RWPE1 (cell line): ENCODE data around the gene MUSTN1.

Experiments
- CTCF ChIA-PET: fragments of 350-600 bp; sonication (Branson Sonifier 250); formaldehyde crosslinking; extraction: SDS; loops from one replicate; lab custom pipeline; 2021; lab: Yijun Ruan, JAX
- POLR2A ChIA-PET: fragments of 400-600 bp; formaldehyde crosslinking; extraction: SDS; loops from one replicate; lab custom pipeline; 2020; ENCODE audit warnings: antibody characterized with exemption; ENCODE audit not compliant: low non-redundant PET; lab: Yijun Ruan, JAX
- DNase-seq: peaks from one replicate; pipeline ENCODE4 v3.0.0; 2012; ENCODE audit warnings: low spot score
- H3K27ac ChIP-seq: fragments of 450-650 bp; 2 replicates; pipeline ENCODE4 v1.5.1; 2017
- TF ChIP-seq, protein P1 (sequence below): fragments of 450-650 bp; conservative IDR thresholded peaks from 2 replicates; pipeline ENCODE4 v1.5.1; 2017; ENCODE audit warnings: low read depth, mild to moderate bottlenecking

Gene MUSTN1

DNA sequence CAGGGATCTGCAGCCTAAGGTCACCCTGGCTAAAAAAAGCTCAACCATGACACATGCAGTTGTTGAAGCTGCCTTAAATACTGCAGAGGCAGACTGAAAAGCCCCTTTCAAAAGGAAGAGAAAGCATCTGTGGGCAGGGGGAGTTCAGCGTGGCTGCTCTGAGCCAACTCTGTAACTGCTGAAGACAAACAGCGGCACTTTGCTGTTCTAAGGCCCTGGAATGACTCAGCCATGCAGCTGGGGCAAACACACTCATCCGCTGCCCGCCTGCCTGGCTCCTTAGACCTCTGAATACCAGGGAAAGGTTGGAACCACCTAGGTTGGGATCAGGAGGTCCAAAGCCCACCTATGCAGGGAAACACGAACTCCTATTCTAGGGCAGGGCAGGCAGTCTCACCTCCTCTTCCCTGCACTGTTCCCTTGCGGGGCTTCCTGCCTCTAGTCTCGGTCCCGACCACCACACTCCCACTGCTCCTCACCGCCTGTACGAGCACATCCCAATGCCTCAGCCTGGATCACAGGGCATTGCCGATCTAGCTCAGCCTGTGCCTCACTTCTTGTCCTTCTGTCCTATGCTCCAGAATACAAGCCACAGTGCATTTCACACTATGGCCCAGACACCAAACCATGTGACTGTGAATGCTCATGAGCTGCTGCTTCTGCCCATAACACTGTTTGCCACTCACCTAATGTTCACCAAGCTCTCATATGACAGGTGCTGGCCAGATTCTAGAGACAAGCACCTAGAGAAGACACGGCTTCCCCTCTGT, 6.6 kb upstream of the MUSTN1 start:
- no peak for DNase-seq
- TF ChIP-seq, protein P1, sequence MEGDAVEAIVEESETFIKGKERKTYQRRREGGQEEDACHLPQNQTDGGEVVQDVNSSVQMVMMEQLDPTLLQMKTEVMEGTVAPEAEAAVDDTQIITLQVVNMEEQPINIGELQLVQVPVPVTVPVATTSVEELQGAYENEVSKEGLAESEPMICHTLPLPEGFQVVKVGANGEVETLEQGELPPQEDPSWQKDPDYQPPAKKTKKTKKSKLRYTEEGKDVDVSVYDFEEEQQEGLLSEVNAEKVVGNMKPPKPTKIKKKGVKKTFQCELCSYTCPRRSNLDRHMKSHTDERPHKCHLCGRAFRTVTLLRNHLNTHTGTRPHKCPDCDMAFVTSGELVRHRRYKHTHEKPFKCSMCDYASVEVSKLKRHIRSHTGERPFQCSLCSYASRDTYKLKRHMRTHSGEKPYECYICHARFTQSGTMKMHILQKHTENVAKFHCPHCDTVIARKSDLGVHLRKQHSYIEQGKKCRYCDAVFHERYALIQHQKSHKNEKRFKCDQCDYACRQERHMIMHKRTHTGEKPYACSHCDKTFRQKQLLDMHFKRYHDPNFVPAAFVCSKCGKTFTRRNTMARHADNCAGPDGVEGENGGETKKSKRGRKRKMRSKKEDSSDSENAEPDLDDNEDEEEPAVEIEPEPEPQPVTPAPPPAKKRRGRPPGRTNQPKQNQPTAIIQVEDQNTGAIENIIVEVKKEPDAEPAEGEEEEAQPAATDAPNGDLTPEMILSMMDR = no peak
- POLR2A ChIA-PET = no interaction called here
- CTCF ChIA-PET = interaction anchor here (0.7 kb wide), 1 partner anchor 126 kb away, joined by 5 read pairs; no protein-coding TSS in a partner anchor
- H3K27ac ChIP-seq = no peak overlapping the region

DNA sequence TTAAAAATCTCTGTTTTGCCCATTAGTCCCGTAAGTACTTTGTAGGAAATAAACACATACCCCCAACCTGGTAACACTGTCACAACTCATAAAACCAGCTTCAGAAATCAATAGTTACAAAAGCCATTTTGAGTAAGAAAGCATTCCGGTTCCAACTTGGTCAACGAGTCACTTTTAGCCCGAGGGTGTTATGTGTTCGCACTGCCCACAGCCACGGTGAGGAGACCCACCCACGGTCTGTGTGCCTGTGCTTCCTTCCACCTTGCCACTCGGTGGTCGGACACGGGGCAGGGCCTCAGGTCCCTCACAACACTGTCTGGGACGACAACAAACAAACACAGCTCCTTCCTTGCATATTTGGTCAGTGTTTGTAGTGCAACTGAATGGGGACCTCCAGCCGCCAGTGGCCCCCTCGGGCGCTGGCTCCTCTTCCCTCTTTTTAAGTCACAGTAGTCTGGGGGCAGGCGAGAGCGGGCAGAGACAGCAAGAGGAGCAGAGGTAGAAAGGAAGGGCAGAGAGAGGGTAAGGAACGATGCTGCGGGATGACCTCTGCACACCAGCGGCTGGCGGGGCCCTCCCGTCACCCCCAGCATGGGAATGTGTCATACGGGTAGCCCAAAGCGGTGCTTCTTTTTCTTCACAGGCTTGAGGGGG, 5.2 kb upstream of the MUSTN1 start:
- H3K27ac ChIP-seq = no peak overlapping the region
- CTCF ChIA-PET = no interaction called here
- POLR2A ChIA-PET = no interaction called here
- TF ChIP-seq, protein P1 = no peak
- no peak for DNase-seq

DNA sequence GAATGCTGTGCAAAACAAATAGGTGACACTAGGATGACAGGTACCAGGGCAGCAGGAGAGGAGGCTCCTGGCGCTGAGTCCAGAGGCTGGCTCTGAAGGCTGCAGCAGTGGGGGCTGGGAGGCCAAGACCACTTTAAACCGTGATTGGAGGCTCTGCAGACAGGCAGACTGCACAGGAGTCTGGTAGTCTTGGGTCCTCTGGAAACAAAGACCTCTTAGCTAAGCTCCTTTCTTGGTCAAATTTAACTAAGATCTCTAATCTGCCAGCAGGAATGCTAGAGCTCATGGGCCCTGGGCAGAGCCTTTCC, 4.4 kb upstream of the MUSTN1 start:
- TF ChIP-seq, protein P1 = no peak
- ChIA-PET CTCF (no interaction called here), POLR2A (no interaction called here)
- DNase-seq = no peak
- no peak overlapping the region for H3K27ac ChIP-seq

DNA sequence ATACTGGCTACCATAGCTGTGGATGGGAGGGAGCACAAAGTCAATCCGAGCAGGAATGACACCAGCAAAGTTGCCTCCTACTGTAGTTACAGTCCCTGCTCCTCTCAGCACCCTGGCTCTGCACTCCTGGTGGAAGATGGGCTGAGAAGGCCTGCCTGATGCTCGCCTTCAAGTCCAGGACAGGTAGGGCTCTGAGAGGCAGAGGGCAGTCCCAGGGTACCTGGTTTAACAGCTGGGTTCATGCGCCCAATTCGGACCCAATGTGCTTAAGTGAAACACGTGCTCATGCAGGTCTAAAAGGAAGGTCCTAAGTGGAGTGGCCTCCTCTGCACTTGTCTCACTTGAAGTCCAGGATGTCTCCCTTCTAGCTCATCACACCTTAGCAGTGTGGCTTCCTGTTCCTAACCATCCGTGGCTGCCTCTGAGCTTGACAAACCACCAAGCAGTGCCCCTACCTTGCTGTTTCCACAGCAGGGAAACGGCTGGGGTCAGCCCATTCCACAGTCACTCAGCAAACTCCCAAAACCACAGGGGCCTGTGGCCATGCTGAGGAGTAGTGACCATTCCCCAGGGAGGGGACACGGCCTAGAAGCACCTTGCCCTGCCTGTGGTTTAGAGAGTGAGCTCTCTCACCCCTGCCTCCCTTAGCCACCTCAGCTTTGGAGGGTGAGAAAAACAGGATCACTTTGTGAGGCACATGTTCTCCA, 3.9 kb upstream of the MUSTN1 start:
- TF ChIP-seq, protein P1 = no peak
- H3K27ac ChIP-seq = no peak overlapping the region
- ChIA-PET POLR2A (no interaction called here), CTCF (interaction anchor here (0.6 kb wide), 1 partner anchor 1005 kb away, joined by 5 read pairs; no protein-coding TSS in a partner anchor)
- no peak for DNase-seq

DNA sequence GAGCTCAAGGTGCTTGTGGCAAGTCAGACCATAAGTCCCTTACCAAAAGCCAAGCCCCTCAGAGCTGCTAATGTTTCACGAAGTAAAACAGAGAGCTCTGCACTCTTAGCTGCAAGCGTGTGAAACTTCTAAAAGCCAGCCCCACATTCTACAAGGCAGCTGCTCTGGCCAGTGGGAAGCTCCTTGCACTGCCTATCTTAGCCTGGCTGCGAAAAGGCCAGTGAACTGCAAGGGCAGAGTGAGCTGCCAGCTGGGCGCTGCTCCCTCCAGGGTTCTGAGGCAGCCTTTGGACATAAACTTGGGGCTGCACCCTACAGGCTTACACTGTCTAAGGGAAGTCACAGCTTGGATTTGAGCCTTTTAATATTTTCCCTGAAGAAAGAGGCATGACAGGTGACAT, 2.2 kb upstream of the MUSTN1 start:
- TF ChIP-seq, protein P1 = no peak
- DNase-seq = no peak
- CTCF ChIA-PET = interaction anchor here (0.5 to 0.9 kb wide), 3 partner anchors 9 to 750 kb away, joined by 3 read pairs; no protein-coding TSS in a partner anchor
- POLR2A ChIA-PET = no interaction called here
- no peak overlapping the region for H3K27ac ChIP-seq

DNA sequence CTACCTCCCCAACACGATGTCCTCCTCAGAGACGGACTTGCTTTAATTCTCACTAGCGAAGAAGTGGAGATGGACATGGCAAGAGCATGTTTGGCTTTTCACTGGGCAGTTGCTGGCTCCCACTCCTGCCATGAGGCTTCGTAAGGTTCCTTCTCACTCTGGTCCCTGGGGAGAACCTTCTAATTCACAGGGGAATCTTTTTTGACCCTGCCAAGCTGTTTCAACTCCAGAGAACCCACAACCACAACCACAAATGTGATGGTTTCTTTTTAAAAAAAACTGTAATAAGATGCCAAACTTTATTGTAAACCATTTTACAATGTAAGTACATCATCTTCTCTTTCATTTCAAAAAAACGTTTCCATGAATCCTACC, 1.6 kb upstream of the MUSTN1 start:
- no peak overlapping the region for H3K27ac ChIP-seq
- ChIA-PET CTCF (interaction anchor here (0.5 kb wide), 1 partner anchor 24 kb away, joined by 3 read pairs; no protein-coding TSS in a partner anchor), POLR2A (no interaction called here)
- no peak for DNase-seq
- TF ChIP-seq, protein P1 = no peak
